ENCODE measurements around the gene ACSS1. TPM values are rescaled to one million over a fixed set of nuclear protein-coding genes. Genes with fewer than 3 reads are reported as not detected.
A peak's percentile ranks its signal among the peaks of the same experiment; 100 is the strongest.

ACSS1 gene
- total RNA-seq, 1 experiment from 2014 or later: 0.51 TPM

DNA sequence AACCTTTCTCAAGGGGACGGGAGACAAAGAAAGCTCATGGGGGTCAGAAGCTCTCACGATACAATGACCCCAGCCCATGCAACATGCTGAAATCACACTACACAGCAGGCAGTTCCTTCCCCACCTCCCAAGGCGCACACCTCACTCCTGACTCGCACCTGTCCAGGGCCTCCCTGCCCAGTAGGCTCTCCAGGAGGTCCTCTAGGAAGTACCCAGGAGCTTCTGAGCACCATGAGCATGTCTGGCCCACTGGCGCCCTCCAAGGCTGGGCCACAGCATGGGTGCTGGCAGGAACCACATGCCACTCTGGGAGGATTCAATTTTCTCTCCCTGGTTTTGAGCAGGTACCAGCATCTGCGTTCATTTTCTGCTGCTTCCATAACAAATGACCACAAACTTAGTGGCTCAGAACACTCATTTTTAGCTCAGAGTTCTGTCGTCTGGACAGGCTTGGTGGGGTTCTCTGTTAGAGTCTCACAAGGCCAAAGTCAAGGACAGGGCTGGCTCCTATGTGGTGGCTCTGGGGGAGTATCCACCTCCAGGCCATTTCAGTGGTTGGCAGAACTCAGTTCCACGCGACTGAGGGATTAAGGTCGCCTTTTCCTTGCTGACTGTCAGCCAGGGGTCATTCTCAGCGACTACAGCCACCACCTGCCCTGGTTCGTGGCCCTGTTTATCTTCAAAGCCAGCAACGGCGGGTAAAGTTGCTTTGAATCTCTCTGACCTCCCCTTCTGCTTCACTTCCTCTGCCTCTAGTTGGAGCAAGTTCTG, 32.7 kb downstream of the ACSS1 start:
- no peaks in the 10 kb centered on the region for H3K9me3 Mint-ChIP-seq (ENCODE audit: unreplicated experiment)
- H3K4me3 Mint-ChIP-seq (ENCODE audit: unreplicated experiment): no peak overlapping the region
- H3K36me3 Mint-ChIP-seq (ENCODE audit: insufficient read depth, unreplicated experiment): peaks cover 14% of the 10 kb centered on the region
- H3K4me1 Mint-ChIP-seq (ENCODE audit: insufficient read depth, unreplicated experiment): peaks cover 14% of the 10 kb centered on the region
- BruUV-seq (replicated peaks): no TSS peak
- intact Hi-C loops (cut with micrococcal nuclease): no loop called here
- no peak overlapping the region for H3K27ac Mint-ChIP-seq (ENCODE audit: low read depth, unreplicated experiment)
- no peak for DNase-seq (ENCODE audit: unreplicated experiment)
- ChIA-PET CTCF (interaction anchor here (0.5 to 4.8 kb wide), 7 partner anchors 9 to 286 kb away, joined by 3 to 30 read pairs (median 4); no protein-coding TSS in a partner anchor), POLR2A (no interaction called here)
- no peaks in the 10 kb centered on the region for H3K27me3 Mint-ChIP-seq (ENCODE audit: insufficient read depth, unreplicated experiment)
- TF ChIP-seq, protein P1, sequence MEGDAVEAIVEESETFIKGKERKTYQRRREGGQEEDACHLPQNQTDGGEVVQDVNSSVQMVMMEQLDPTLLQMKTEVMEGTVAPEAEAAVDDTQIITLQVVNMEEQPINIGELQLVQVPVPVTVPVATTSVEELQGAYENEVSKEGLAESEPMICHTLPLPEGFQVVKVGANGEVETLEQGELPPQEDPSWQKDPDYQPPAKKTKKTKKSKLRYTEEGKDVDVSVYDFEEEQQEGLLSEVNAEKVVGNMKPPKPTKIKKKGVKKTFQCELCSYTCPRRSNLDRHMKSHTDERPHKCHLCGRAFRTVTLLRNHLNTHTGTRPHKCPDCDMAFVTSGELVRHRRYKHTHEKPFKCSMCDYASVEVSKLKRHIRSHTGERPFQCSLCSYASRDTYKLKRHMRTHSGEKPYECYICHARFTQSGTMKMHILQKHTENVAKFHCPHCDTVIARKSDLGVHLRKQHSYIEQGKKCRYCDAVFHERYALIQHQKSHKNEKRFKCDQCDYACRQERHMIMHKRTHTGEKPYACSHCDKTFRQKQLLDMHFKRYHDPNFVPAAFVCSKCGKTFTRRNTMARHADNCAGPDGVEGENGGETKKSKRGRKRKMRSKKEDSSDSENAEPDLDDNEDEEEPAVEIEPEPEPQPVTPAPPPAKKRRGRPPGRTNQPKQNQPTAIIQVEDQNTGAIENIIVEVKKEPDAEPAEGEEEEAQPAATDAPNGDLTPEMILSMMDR (IDR thresholded peaks at IDR 0.05; ENCODE audit: unreplicated experiment): no peak

DNA sequence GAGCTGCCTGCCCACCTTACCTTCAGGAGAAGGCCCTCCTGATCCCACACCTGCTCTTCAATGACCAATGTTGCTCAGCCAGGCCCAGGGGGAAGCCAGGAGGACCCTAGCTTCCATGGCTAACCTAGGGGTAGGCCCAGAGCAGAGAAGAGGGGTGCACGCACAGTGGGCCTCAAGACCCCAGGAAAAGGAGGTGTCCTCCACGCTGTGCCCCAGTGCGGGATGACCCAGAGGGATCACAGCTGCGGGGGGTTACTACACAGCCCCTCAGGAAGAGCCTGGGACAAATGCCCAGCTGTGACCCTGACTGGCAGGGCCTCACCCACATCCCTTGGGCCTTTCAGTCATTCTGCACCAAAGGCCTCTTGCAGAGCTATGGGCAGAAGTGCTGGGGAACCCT, 33.8 kb downstream of the ACSS1 start:
- ChIA-PET POLR2A (interaction anchor here (0.8 to 6.0 kb wide), 9 partner anchors 9 to 277 kb away, joined by 3 to 42 read pairs (median 5); partner anchors contain the start of gene ACSS1), CTCF (interaction anchor here (0.7 to 4.8 kb wide), 8 partner anchors 10 to 287 kb away, joined by 3 to 30 read pairs (median 6); no protein-coding TSS in a partner anchor)
- TF ChIP-seq, protein P1 (IDR thresholded peaks at IDR 0.05; ENCODE audit: unreplicated experiment): no peak
- intact Hi-C loops (cut with micrococcal nuclease): no loop called here
- Mint-ChIP-seq H3K27ac (ENCODE audit: low read depth, unreplicated experiment) (no peak overlapping the region), H3K4me3 (ENCODE audit: unreplicated experiment) (no peak overlapping the region), H3K4me1 (ENCODE audit: insufficient read depth, unreplicated experiment) (peaks cover 13% of the 10 kb centered on the region), H3K9me3 (ENCODE audit: unreplicated experiment) (no peaks in the 10 kb centered on the region), H3K36me3 (ENCODE audit: insufficient read depth, unreplicated experiment) (peaks cover 14% of the 10 kb centered on the region), H3K27me3 (ENCODE audit: insufficient read depth, unreplicated experiment) (no peaks in the 10 kb centered on the region)
- DNase-seq (ENCODE audit: unreplicated experiment): no peak
- no TSS peak for BruUV-seq (replicated peaks)

DNA sequence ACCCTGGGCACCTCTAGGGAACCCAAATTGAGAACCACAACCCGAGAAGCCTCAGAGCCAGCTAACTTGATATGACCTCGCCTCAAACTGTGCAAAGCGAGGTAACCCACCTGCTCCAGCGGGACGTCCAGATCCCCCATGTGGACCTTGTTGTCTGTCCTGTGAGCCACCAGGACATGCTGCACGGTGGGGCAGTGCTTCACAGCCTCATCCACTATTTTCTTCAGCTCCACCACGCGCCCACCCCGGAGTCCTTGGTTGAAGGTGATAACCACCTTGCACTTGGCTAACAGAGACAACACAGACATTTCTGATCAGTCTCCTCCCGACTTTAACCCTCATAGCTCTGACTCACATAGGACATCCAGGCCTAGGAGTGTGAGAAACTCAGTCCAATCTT, 34.6 kb downstream of the ACSS1 start:
- no peak overlapping the region for H3K4me3 Mint-ChIP-seq (ENCODE audit: unreplicated experiment)
- H3K4me1 Mint-ChIP-seq (ENCODE audit: insufficient read depth, unreplicated experiment): peaks cover 13% of the 10 kb centered on the region
- ChIA-PET CTCF (interaction anchor here (0.6 to 4.8 kb wide), 8 partner anchors 10 to 156 kb away, joined by 3 to 30 read pairs (median 6); no protein-coding TSS in a partner anchor), POLR2A (interaction anchor here (0.6 to 6.0 kb wide), 14 partner anchors 10 to 278 kb away, joined by 3 to 42 read pairs (median 4); partner anchors contain the start of gene ACSS1)
- no peaks in the 10 kb centered on the region for H3K9me3 Mint-ChIP-seq (ENCODE audit: unreplicated experiment)
- DNase-seq (ENCODE audit: unreplicated experiment): no peak
- H3K36me3 Mint-ChIP-seq (ENCODE audit: insufficient read depth, unreplicated experiment): peaks cover 14% of the 10 kb centered on the region
- H3K27ac Mint-ChIP-seq (ENCODE audit: low read depth, unreplicated experiment): no peak overlapping the region
- TF ChIP-seq, protein P1 (IDR thresholded peaks at IDR 0.05; ENCODE audit: unreplicated experiment): no peak
- no TSS peak for BruUV-seq (replicated peaks)
- intact Hi-C loops (cut with micrococcal nuclease): no loop called here
- H3K27me3 Mint-ChIP-seq (ENCODE audit: insufficient read depth, unreplicated experiment): no peaks in the 10 kb centered on the region

DNA sequence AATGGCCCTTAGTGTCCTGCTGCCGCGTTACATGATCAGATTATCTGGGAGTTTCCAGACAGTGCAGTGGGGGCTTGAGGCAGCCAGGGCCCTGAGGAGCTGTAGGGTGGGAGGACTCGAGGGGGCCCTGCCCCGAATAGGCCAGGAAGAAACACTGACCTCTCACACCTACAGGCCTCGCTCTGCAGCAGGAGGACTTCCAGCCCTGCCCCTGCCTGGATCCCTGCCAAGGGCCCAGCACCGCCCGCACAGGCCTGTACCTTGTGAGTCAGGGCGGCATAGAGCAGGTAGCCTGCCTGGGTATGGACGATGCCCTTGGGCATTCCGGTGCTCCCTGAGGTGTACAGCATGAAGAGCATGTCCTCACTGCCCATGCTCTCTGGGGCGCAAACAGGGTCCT, 35.3 kb downstream of the ACSS1 start:
- H3K4me3 Mint-ChIP-seq (ENCODE audit: unreplicated experiment): no peak overlapping the region
- intact Hi-C loops (cut with micrococcal nuclease): no loop called here
- peak; percentile 84 for DNase-seq (ENCODE audit: unreplicated experiment)
- H3K27ac Mint-ChIP-seq (ENCODE audit: low read depth, unreplicated experiment): no peak overlapping the region
- ChIA-PET POLR2A (interaction anchor here (0.6 to 6.0 kb wide), 12 partner anchors 11 to 226 kb away, joined by 3 to 42 read pairs (median 5); partner anchors contain the start of gene ACSS1), CTCF (interaction anchor here (1.0 to 4.8 kb wide), 5 partner anchors 11 to 156 kb away, joined by 3 to 30 read pairs (median 5); no protein-coding TSS in a partner anchor)
- H3K4me1 Mint-ChIP-seq (ENCODE audit: insufficient read depth, unreplicated experiment): peaks cover 17% of the 10 kb centered on the region
- no peaks in the 10 kb centered on the region for H3K27me3 Mint-ChIP-seq (ENCODE audit: insufficient read depth, unreplicated experiment)
- TF ChIP-seq, protein P1 (IDR thresholded peaks at IDR 0.05; ENCODE audit: unreplicated experiment): no peak
- BruUV-seq (replicated peaks): no TSS peak
- H3K9me3 Mint-ChIP-seq (ENCODE audit: unreplicated experiment): no peaks in the 10 kb centered on the region
- H3K36me3 Mint-ChIP-seq (ENCODE audit: insufficient read depth, unreplicated experiment): peaks cover 14% of the 10 kb centered on the region

Measured in MCF 10A (cell line).